Testis (tissue), 5 donors: Measurements from ENCODE around the gene PRAMEF1. TPM values are rescaled to one million over a fixed set of nuclear protein-coding genes. Genes with fewer than 3 reads are reported as not detected.
"Not testable (repeated sequence)": the region's sequence is repeated elsewhere in the genome, so short reads cannot be mapped to it uniquely, and the experiment has no call there.

Experiments
- DNase-seq: peaks from one replicate; pipeline ENCODE4 v3.0.0-alpha.2; 2019
- H3K27ac ChIP-seq, 2 donors: fragments of 200-600 bp; sonication (generic); one replicate each; pipeline ENCODE4 v1.5.1; 2019
- H3K27me3 ChIP-seq: fragments of 200-600 bp; sonication (generic); one replicate; pipeline ENCODE4 v1.5.1; 2019
- H3K36me3 ChIP-seq: fragments of 200-600 bp; sonication (generic); one replicate; pipeline ENCODE4 v1.5.1; 2017; ENCODE audit warnings: low read depth; ENCODE audit errors: missing control alignments
- H3K4me1 ChIP-seq: fragments of 200-600 bp; sonication (generic); one replicate; pipeline ENCODE4 v1.5.1; 2019
- H3K4me3 ChIP-seq, 2 donors: fragments of 200-600 bp; sonication (generic); one replicate each; pipeline ENCODE4 v1.5.1; 2017 to 2019
- H3K9me3 ChIP-seq: fragments of 200-600 bp; sonication (generic); one replicate; pipeline ENCODE4 v1.5.1; 2017
- POLR2A ChIP-seq: fragments of 450-650 bp; IDR thresholded peaks from one replicate; pipeline ENCODE4 v1.6.1; 2017; ENCODE audit warnings: antibody characterized with exemption, mild to moderate bottlenecking, moderate library complexity
- WGBS, 2 donors: methylation state at CpG; one replicate each; pipeline ENCODE4 v1.1.5; 2018; 5-methylcytosine and 5-hydroxymethylcytosine counted together
- intact Hi-C: fragments of 100-400 bp; cut with DNase I; formaldehyde crosslinking; loops from one replicate; pipeline ENCODE4 v1.15.1; 2023; ENCODE audit warnings: low total_unique reads
- long read RNA-seq, 2 donors: transcript quantifications; one replicate each; lab custom pipeline, GENCODE V29; 2026
- polyA plus RNA-seq: library from polyadenylated mRNA; stranded (reverse); fragments of 350-450 nt; fragmentation: Illumina TruSeq; extraction: RNeasy Lipid Tissue Mini Kit (QIAGEN cat#74804); gene quantifications from one replicate; pipeline ENCODE4 v1.2.3, GENCODE V29; 2014; ENCODE audit warnings: low read depth, low replicate concordance; ENCODE audit not compliant: insufficient read depth
- total RNA-seq, 2 donors: library from RNA; depleted of rRNA; stranded (reverse); fragments of >200 nt; gene quantifications; one replicate each; pipeline ENCODE4 v1.2.3, GENCODE V29; 2016
- TF ChIP-seq, protein P1 (sequence below), 3 experiments: fragments of 450-650 bp in 2 of 3; fragments of 200-600 bp in 1 of 3; sonication (generic) in 1 of 3; IDR thresholded peaks; one replicate each; pipeline ENCODE4 v1.5.1; 2016 to 2019; ENCODE audit warnings: antibody characterized with exemption in 3 of 3, mild to moderate bottlenecking in 2 of 3, moderate library complexity in 1 of 3

PRAMEF1 gene, protein sequence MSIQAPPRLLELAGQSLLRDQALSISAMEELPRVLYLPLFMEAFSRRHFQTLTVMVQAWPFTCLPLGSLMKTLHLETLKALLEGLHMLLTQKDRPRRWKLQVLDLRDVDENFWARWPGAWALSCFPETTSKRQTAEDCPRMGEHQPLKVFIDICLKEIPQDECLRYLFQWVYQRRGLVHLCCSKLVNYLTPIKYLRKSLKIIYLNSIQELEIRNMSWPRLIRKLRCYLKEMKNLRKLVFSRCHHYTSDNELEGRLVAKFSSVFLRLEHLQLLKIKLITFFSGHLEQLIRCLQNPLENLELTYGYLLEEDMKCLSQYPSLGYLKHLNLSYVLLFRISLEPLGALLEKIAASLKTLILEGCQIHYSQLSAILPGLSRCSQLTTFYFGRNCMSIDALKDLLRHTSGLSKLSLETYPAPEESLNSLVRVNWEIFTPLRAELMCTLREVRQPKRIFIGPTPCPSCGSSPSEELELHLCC
- total RNA-seq (not detected), polyA plus RNA-seq (0.61 TPM)
- long read RNA-seq, donor 1: 0 reads
- long read RNA-seq, donor 2: 0 reads

DNA sequence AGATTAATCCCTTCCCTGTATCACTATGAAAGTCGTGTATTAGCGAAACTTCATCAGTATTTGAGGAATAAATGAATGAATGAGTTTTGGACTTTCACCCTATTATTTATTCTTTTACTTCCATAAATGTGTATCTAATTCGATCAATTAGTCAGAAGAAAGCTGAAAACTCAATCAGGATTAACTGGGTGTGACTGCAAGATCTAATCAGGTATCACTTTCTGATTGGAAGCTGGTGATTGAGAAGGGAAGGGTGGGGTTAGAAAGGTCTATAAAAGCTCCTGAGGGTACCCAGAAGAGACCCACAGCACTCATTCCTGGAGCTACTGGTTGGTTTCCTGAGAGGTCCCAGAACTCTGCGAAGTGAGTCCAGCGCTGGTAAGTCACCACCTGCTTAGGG lies at the start of gene PRAMEF1:
Gene PRAMEF1 (plus strand): TSS at position 301 of the 400 bp plus-strand sequence. CDS start 1,831 bp downstream, outside the sequence.
- intact Hi-C loops, H3K36me3 ChIP-seq, H3K27ac ChIP-seq, DNase-seq, H3K4me3 ChIP-seq, H3K4me1 ChIP-seq, H3K27me3 ChIP-seq, H3K9me3 ChIP-seq: not testable (repeated sequence)
- WGBS, 2 donors: 71 to 94% methylated on average over 3 of the region's 5 CpGs

DNA sequence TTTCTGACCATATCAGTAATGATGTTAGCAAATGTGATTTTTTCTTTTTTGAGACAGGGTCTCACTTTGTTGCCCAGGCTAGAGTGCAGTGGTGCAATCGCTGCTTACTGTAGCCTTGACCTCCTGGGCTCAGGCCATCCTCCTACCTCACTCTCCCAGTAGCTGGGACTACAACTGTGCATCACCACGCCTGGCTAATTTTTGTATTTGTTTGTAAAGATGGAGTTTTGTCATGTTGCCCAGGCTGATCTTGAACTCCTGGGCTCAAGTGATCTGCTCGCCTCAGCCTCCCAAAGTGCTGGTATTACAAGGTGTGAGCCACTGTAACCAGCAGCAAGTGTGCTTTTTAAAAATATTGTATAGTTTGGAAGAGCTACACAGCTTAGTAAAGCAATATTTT lies 49.3 kb upstream of the PRAMEF1 start:
- TF ChIP-seq, protein P1, sequence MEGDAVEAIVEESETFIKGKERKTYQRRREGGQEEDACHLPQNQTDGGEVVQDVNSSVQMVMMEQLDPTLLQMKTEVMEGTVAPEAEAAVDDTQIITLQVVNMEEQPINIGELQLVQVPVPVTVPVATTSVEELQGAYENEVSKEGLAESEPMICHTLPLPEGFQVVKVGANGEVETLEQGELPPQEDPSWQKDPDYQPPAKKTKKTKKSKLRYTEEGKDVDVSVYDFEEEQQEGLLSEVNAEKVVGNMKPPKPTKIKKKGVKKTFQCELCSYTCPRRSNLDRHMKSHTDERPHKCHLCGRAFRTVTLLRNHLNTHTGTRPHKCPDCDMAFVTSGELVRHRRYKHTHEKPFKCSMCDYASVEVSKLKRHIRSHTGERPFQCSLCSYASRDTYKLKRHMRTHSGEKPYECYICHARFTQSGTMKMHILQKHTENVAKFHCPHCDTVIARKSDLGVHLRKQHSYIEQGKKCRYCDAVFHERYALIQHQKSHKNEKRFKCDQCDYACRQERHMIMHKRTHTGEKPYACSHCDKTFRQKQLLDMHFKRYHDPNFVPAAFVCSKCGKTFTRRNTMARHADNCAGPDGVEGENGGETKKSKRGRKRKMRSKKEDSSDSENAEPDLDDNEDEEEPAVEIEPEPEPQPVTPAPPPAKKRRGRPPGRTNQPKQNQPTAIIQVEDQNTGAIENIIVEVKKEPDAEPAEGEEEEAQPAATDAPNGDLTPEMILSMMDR (IDR thresholded peaks at IDR 0.05): no peak
- no peak for TF ChIP-seq POLR2A
- Histone ChIP-seq H3K4me3 (no peak overlapping the region), H3K27ac (no peak overlapping the region), H3K36me3 (no peaks in the 10 kb centered on the region), H3K4me1 (no peaks in the 10 kb centered on the region), H3K9me3 (no peaks in the 10 kb centered on the region), H3K27me3 (no peaks in the 10 kb centered on the region)
- intact Hi-C loops: no loop called here
- 78 to 83% methylated on average over 3 of the region's 3 CpGs for WGBS, 2 donors
- DNase-seq: no peak

DNA sequence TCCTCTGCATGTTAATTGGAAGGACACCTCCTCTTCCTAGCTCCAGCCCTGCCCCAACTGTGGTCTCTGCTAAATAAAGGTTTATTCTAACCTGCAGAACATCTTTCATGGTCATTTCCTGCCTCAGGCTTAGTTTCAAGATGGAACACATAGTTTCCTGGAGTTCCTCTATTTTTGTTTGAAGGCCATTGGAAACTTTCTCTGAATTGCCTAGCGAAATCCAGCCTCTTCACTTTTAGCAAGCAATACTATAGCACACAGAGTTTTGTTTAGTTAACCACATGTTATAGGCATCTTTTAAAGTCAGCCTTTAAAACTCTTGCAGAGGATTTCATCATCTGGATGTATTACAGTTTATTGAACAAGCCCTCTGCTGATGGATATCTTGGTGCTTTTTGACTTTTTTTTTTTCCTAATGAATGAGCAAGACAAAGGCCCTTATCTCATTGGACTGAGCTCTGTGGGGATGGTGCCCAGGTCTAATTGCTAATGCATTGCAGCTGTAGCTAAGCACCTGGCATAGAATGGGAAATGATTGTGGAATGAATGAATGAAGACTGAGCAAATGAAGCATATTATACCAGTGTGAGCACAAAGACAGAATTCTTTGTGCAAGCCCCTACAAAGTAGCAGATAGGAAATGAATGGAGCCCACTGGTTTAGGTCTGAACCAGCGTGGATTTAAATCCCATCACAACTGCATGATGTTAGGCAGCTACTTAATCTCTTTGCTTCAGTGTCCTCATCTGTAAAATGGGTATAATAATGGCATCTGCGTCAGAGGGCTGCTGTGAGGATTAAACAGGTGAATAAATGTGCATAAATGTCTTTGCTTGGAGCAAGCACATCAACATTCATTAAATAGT lies 45.8 kb upstream of the PRAMEF1 start:
- no peaks in the 10 kb centered on the region for H3K36me3 ChIP-seq
- TF ChIP-seq, protein P1 (IDR thresholded peaks at IDR 0.05): no peak
- no peak for TF ChIP-seq POLR2A
- no peaks in the 10 kb centered on the region for H3K27me3 ChIP-seq
- intact Hi-C loops: no loop called here
- H3K4me3 ChIP-seq: no peak overlapping the region
- no peaks in the 10 kb centered on the region for H3K4me1 ChIP-seq
- H3K27ac ChIP-seq: no peak overlapping the region
- no peak for DNase-seq
- WGBS, 2 donors: 83 to 84% methylated on average over 3 of the region's 3 CpGs
- H3K9me3 ChIP-seq: no peaks in the 10 kb centered on the region

DNA sequence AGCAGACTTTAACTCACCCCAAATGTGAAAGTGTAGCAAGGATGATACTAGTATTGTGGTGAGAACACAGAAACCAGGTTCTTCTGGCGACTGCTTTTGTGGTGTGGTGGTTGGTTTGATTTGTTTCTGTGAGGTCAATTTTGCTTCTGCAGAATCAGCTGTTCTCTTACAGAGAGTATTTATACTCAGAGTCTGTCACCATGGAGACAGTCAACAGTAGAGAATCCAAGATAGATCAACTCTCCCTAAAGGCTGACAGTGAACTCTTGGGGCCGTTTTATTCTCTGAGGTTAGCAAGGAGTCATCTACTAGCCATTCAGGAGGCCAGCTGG lies 45.2 kb upstream of the PRAMEF1 start, which contains the start of gene CFAP107:
Gene CFAP107 (plus strand): TSS at position 209 of the 332 bp plus-strand sequence. CDS start 231 bp downstream, outside the sequence.
- no peaks in the 10 kb centered on the region for H3K9me3 ChIP-seq
- intact Hi-C loops: no loop called here
- no peaks in the 10 kb centered on the region for H3K27me3 ChIP-seq
- no peaks in the 10 kb centered on the region for H3K36me3 ChIP-seq
- 34 to 48% methylated on average over 2 of the region's 2 CpGs for WGBS, 2 donors
- H3K4me1 ChIP-seq: no peaks in the 10 kb centered on the region
- no peak within 1 kb of the TSS for H3K27ac ChIP-seq
- no peak for DNase-seq
- H3K4me3 ChIP-seq: no peak within 1 kb of the TSS
- no peak for TF ChIP-seq POLR2A
- TF ChIP-seq, protein P1 (IDR thresholded peaks at IDR 0.05): no peak

DNA sequence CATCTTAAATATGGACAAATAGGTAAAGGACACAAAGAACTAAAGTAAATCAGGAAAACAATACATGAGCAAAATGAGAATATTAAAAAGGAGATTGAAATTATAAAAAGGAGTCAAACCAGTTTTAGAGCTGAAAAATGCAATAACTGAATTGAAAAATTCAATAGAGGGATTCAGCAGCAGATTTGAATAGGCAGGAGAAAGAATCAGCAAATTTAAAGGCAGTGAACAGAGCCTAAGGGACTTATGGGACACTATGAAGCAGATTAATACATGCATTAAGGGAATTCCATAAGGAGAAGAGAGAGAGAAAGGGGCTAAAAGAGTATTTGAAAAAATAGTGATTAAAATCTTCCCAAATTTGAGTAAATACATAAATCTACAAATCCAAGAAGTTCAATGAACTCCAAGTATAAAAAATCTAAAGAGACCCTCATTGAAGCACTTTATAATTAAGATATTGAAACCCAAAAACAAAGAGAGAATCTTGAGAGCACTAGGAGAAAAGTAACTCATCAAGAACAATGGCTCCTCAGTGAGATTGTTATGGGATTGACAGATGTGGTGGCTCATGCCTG lies 42.3 kb upstream of the PRAMEF1 start:
- Histone ChIP-seq H3K36me3 (no peaks in the 10 kb centered on the region), H3K9me3 (no peaks in the 10 kb centered on the region), H3K4me3 (no peak overlapping the region), H3K27me3 (no peaks in the 10 kb centered on the region), H3K4me1 (no peaks in the 10 kb centered on the region), H3K27ac (no peak overlapping the region)
- intact Hi-C loops: no loop called here
- no peak for DNase-seq
- TF ChIP-seq POLR2A: no peak
- TF ChIP-seq, protein P1 (IDR thresholded peaks at IDR 0.05): no peak
